ENCODE measurements around the gene DEFB125.
"Not testable (repeated sequence)": the region's sequence is repeated elsewhere in the genome, so short reads cannot be mapped to it uniquely, and the experiment has no call there.

DNA sequence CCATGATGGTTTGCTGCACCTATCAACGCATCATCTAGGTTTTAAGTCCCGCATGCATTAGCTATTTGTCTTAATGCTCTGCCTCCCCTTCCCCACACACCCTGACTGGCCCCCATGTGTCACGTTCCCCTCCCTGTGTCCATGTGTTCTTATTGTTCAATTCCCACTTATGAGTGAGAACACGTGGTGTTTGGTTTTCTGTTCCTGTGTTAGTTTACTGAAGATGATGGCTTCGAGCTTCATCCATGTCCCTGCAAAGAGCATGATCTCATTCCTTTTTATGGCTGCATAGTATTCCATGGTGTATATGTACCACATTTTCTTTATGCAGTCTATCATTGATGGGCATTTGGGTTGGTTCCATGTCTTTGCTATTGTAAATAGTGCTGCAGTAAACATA, 10.2 kb downstream of the DEFB125 start:
- not testable (repeated sequence) for TF ChIP-seq POLR2AphosphoS5, POLR2A, SPI1, TAF1, POU2F2 (IDR thresholded peaks at IDR 0.05; ENCODE audit: low read depth, low read length)
